GM19328 (cell line): ENCODE data around the gene FAT1.

Source experiments
- ATAC-seq: cut with Tn5 transposase; IDR thresholded peaks from one replicate; pipeline ENCODE4 v1.9.1; 2021; ENCODE audit warnings: mild to moderate bottlenecking, moderate library complexity; ENCODE audit not compliant: unreplicated experiment

FAT1 gene

DNA sequence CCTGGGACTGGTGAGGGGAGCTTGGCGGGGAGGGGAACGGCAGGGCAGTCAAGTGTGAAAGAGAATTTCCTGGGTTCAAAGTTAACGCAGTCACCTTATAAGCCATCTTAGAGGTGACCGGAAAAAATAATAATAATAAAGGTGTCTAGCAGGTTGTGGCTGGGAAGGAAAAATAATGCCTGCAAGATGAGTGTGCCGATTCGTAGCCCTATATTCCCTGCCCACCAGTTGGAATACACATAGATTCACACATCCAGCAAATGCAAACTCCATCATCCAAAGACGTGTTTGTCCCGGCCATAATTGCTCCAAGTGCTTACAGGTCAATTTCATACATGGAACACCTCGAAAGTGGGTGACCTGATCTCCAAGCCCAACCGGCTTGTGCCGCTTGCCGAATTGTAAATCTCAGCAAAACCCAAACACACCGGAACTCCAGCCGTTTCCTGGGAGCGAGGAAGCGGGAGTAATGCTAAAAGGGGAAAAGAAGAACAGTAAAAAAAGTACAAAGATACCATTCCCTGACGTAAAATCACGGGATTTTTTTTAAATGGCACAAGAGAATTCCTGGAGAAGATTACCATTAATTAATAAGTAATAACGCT, 1.3 kb upstream of the FAT1 start:
- ATAC-seq: no peak

DNA sequence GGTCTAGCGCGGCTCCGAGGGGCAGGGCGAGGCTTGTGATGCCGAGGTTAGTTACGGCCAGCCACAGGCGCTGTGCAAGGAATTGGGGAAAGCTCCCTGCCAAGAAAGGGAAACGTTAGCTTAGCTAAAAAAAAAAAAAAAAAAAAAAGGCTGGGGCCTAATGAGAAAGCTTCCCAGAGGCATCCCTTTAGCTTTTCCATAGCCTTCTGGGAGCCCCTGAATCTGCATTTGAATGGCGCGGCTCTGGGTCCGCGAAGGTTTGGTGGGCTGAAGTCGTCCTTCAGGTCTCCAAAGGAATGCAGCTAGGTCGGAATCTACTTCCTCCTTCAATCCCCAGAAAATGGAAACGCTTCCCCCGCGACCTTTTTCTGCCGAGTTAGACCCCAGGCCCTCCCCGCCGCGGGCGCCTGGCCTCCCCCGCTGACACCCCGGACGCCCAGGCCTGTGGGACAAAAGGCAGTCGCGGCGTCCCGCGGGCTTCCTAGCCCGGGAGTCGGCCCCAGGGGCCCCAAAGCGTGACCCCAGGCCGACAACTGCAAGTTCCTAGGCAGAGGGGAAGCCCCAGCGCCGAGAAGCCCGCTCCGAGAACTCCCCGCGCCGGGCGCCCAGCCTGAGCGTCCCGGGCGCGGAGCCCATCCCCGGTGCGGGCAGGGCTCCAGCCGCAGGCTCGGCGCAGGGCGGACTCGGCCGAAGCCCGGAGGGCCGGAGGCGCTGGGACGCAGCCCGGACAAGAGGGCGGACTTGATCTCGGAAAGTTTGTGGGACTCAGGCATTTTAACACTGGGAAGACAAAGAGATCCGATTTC, 605 bp upstream of the FAT1 start:
- no peak for ATAC-seq

DNA sequence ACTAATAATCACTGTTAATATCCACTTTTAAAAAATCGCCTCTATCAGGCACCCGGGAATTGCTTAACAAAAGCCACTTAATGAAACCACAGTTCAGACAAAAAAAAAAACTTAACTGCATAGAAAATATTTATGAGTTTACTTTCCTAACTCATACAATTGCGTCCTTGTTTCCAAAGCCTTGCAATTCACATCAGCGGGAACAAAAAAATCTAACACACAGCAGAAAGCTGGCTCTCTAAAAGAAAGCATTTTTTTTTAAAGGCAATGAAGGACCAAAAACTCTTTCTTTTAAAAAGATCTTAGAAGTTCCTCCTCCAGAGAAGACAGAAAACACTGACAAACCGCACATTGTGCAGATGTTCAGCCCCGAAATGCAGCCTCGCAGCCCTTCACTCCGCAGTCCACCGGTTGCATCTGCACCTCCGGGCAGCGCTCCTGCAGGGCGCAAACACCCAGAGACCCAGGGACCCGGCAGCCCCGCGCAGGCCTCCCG, 812 bp downstream of the FAT1 start:
- no peak for ATAC-seq

DNA sequence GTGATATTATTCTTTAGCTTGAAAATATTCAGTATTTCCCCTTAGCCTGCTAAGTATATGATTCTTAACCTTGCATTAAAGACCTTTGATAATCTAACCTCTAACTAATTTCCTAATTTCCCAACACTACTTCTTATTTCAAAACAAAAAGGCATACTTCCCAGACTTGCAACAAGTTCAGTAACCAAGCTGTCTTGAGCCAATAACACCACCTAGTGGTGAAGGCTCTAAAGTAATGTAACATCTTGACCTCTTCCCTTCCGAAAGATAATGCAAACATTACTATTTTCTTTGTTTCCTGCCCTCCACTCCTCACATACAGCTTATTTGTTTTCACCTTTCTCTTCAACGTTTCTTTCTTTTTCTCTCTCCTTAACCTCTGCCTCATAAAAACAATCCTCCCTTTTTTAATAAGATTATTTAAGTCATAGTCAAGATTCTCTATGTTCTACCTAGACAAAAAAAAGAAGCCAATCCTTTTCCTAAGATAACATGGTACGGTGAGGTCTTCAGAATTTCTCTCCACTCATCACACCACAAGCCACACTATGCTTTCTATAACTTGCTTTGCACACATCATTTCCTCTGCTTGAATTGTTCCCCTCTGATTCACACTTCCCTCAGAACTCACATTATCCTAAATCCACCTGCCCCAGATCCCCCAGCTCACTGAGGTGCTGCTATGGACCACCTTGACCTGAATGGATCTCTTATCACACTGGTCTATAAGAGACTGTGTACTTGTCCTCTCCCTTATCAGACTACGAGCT, 3.5 kb downstream of the FAT1 start:
- no peak for ATAC-seq

DNA sequence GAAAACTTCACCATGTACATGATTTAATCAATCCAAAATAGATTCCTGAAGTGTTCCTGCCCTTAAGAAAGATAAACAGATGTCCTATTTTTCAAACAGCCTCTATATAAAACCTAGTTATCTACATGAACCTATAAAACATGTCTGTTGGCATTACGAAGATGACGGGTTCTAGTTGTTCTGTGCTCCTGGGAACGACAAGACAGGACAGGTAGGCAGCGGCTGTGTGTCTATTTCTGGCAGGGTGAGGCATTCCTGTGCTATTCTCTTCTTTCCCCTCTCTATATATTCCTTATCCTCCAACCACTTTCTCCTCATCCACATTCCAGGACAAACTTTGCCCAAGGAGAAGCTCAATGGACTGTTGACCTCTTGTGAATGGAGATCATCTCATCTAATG, 6.1 kb downstream of the FAT1 start:
- no peak for ATAC-seq

DNA sequence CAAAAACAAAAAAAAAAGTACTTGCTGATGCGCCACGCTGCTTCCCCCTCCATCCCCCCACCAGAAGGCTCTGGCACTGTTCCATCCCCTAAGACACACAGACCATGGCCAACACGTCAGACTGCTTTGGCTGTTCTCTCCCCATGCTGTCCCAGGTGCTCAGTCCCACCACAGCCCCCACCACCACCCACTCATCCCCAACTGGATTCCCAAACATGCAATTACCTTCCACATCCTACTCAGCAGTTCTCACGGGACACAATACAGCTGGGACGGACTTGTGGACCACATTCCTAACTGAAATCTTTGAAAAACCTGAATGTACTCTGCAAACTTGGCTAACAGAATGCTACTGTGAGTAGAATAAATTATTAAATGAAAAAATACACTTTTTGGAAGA, 8.6 kb downstream of the FAT1 start:
- ATAC-seq: no peak

DNA sequence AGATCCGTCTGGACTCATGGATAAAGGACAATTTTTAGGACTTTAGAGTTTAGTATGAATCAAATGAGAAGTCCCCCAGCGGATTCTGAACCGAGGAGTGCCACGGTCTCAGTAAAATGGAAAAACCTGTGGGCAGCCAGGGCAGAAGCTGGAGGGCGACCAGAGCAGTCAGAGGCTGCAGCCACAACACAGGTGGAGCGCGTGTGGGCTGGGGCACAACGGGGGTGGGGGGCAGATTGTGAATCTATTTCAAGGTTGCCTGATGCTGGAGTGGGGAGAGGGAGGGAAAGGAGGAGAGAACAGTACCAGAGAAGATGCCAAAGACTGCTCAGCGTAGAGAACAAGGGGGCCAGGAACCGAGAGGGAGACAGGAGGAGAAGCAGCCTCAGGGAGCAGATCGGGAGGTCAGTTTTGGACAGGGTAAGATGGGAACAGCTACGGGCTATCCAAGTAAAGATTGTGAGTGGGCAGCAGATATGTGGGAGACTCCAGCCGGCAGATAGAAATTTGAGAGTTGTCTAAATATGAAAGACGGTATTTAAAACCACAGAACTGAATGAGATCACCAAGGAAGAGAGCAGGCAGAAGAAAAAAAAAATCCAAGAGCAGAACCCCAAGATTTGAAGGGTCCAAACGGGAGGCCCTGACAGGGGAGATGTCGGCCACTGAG, 9.5 kb downstream of the FAT1 start:
- ATAC-seq: no peak

DNA sequence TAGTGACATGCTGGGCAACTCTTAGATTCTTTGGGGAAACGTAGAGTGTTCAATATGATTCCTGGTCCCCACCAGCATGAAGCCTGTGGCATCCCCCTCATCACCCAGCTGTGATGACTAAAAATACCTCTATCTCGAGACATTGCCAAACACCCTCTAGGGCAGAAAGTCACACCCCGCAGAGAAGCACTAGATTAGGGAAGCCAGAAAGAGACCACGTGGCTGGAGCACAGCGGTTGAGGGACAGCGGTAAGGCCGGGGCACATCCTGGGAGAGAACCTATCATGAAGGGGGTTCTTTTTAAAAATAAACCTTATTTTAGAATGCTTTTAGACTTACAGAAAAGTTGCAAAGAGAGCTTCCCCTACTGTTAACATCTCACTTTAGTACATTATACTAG, 11.0 kb downstream of the FAT1 start:
- ATAC-seq: no peak

DNA sequence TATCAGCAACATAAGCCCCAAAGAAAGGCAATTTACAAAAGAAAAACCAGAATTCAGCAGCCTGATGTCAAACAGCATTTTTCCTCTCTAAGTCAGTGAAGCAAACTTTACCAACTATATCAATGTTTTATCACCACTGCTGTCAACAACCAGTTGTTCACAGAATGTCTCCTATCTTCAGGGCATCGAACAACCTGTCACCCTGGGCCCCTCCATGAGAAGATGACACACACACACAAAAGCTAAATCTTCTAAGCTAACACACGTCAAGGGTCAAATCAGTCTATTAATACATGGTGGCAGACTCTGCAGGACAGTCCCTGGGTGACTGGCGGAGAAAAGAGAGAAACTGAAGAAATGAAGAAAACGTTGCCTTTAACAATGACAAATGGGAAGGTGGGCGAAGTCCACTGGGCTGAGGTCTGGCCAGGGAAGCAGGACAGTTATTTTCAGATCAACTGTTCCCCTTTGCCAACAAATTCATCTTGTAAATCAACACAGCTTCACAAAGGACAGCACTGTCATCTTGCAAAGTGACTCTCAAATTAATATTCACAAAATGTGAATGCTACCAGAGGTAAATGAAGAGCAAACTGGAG, 13.0 kb downstream of the FAT1 start:
- ATAC-seq: no peak

DNA sequence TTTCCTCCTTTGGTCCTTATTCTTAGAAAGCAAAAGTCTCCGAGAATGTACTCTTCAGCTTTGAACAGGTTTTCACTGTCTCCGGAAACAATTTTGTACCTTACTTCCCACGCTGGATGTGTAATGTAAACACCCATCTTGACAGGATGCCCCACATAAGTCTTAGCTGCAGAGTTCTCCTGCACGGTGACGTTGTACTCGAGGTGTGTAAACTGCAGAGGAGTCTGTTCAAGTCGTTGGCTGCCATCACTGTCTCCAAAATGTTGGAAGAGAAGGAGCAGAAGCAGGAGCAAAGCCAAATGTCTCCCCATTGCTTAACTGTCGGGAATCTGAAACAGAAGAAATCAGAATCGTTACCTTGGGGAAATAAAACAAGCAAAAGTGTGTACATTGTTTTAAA, 14.1 kb downstream of the FAT1 start:
- ATAC-seq: no peak

DNA sequence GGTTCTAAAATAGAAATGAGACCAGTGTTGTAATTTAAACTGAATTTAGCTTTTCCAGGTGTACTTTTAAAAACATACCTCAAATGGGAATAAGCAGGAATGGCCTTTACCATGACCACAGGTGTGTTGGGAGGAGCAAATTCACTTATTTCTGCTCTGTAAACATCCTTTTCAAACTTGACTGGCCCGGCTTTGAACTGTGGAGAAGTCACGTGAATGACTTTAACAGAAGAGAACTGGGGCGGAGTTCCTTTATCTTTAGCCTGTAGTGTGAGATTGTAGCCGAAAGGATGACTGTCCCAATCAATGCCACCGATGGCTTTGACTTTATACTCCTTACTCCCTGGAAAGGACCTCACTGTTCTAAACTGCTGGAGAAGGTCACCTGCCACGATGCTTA, 15.1 kb downstream of the FAT1 start:
- ATAC-seq: no peak

DNA sequence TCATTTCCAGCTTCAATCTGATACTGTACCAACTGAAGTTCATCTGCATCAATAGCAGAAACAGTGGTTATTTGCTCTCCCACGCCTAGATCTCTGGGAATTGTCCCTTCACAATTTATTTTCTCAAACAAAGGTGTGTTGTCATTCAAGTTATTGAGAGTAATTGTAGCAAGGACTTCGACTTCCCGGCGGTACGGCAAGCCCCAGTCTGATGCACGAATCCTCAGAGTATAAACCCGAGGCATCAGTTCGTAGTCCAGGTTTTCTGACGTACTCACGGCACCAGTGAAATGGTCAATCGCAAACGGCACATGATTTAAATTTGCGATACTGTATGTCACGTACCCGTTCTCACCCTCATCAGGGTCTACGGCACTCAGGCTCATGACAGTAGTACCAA, 15.7 kb downstream of the FAT1 start:
- no peak for ATAC-seq

DNA sequence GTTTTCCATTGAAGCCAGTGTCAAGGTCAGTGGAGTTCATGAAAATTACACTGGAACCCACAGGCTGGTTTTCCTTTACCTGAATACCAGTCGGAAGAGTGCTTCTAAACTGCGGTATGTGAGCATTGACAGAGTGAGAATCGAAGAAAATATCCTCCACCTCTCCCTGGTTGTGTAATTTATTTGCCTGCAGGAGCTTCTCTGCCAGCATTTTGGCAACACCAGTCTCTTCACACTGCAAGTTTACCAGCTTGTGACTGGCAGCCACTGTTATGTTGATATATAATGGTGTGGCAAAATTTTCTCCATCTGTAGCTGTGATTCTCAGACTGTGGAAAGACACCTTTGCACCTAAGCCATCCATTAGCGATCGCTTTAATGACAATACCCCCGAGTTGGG, 16.1 kb downstream of the FAT1 start:
- ATAC-seq: no peak

DNA sequence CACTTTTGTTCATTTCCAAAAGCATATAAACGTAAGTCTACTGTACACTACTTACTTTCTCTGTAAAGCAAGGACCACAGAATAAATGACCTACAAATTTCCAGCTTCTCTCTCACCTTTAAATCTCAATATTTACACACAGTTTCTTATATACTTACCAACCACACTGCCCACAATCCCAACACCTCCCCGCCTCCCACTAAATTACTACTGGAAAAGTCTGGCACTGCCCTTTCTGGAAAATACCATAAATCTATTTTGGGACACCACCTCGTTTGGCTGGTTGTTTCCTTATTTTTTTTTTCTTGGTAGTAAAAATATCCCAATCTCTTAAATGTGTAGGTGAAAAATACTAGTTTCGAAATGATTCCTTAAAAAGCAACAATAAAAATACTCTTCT, 19.6 kb downstream of the FAT1 start:
- no peak for ATAC-seq

DNA sequence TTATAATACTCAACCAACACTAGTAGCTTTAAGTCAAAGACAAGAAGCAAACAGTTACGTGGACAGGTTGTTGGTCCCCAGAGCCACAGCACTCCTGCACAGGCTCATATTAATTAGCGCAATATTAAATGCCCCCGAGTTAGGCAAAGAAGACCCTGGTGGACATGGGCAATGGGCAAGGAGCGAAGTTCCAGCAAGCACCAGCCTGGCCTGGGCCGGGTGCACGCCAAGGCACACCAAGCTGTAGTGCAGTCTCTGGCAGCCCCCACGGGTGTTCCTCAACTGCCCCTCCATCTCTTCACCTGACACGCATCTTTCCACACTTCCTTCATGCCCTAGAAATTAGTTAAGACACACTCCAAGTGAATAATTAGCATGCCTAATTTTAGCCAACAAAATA, 20.1 kb downstream of the FAT1 start:
- no peak for ATAC-seq

DNA sequence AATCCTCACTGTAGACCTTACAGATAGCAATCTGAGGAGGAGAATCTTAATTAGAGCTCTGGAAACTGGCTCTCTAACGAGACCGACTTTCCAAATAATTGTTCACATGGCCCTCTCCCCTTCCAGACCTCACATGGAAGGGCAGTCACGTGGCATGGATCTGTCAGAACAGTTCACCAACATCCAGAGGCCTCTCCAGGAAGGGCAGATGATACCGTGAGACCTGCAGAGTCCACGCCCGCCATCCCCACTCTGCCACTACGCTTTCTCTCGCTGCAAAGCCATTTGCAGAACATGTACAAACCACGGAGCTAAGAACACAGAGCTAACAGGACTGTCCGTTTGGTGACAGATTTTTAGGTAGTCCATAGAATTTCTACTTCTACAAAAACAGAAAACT, 20.7 kb downstream of the FAT1 start:
- no peak for ATAC-seq

DNA sequence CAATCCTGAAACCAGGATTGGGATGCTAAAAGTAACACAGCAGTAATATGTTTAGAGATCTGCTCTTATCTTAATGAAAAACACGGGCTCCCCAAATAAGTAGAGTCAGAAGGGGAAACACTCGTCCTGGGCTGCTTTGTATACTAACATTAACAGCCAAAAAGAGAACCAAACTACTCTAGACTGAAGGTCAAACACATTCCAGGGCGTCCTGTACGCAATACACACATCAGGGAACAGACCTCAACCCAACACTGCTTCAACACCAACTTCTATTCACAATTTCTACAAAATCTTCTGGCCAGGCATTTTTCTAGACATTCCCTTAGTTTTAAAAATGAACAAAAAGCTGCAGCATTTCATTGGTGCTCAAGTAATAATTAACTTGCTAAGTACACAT, 21.4 kb downstream of the FAT1 start:
- no peak for ATAC-seq

DNA sequence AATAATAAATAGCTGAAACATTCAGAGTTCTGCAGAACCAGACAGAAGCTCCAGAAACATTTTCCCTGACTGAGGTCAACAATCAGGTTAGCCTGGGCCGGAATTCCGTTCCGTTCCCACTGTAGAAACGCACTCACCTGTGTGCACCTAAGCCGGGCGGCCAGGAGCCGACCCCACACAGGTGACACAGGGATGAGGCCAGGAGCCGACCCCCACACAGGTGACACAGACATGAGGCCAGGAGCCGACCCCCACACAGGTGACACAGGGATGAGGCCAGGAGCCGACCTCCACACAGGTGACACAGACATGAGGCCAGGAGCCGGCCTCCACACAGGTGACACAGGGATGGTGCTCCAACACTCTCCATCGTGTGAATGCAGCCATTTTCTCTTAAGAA, 21.9 kb downstream of the FAT1 start:
- no peak for ATAC-seq

DNA sequence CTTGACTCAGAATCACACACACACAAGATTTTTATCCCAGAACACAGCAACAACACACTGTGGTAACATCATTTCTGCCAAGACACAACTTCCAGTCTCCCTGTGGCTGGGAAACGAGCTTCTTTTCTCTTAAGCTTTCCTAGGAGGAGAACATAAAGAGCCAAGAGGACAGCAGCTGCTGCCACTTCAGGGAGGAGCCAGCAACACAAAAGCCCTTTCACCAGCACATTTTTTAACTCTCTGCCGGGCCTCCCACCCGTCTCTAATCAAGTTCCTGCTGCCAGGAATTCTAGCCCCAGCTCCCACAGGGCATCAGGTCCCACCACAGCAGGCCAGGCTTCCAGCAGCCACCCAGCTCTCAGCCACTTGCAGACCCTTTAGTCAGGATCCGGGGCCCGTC, 22.4 kb downstream of the FAT1 start:
- no peak for ATAC-seq

DNA sequence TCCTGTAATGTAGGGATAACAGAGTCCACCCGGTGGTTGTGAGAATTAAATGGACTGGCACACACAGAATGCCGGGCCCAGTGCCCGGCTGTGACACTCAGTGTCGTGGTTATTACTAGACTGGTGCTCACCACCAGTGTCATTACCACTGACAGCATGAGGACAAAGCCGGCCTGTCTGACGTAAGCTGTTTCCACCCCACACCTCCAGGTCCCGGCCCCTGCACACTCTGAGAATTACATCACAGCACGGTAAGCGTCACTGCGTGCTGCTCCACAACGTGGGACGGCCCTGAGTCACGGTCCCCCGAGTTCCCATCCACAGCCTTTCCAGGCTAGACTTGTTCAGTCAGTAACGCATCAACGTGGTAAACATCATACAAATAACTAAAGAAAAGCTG, 22.9 kb downstream of the FAT1 start:
- no peak for ATAC-seq

DNA sequence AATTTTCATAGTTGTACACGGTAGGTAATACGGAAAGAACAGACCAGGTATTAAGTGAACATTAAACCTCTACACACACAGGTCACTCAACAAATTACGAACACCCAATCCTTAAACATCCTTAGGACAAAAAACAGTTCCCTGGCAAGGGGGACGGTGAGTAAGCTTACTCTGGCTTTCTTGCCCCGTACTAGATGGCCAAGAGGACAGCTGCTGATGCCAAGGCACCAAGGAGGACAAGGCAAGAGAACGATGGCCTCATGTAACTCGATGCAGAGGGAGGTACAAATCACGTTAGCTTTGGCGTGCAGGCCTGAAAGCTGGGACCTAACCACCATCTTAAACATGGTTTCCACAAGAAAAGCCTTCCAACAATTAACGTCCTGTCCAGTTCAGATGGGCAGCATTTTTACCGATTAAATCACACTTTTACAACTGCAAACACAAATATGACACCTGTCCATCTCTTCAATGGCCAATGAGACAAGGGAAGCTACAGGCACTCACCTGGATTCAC, 23.7 kb downstream of the FAT1 start:
- ATAC-seq: no peak
